GM12865 (cell line): Measurements from ENCODE around the gene VPS41.

Experiments
- DNase-seq: peaks from one replicate; pipeline ENCODE4 v3.0.0; 2010; ENCODE audit warnings: low read depth
- H3K4me3 ChIP-seq: 2 replicates; pipeline ENCODE4 v1.5.1; 2011; ENCODE audit warnings: mild to moderate bottlenecking, low read depth, low read length, control low read depth
- CTCF ChIP-seq: IDR thresholded peaks from 2 replicates; pipeline ENCODE4 v1.5.1; 2011; ENCODE audit warnings: low read length, control low read depth, low read depth, inconsistent platforms; ENCODE audit not compliant: insufficient read depth; ENCODE audit errors: missing control alignments

The VPS41 gene

DNA sequence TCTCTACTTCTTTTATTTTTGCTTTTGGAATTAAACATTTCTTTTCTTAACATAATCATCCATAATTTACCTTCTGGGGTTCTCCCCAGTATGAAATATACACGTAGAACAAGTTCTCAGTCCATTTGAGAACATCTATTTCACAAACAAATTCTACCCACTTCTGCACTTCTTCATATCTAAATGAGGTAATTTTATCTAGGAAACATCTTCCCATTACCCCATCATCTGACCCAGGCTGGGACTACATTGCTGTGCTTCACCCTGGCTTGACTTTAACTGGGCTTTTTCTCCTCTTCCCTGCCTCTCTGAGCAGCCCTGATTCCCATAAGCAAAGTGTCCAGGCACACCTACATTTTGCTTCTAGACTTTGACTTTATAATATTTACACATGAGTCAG, 234.5 kb downstream of the VPS41 start:
- DNase-seq = no peak
- no peak overlapping the region for H3K4me3 ChIP-seq

DNA sequence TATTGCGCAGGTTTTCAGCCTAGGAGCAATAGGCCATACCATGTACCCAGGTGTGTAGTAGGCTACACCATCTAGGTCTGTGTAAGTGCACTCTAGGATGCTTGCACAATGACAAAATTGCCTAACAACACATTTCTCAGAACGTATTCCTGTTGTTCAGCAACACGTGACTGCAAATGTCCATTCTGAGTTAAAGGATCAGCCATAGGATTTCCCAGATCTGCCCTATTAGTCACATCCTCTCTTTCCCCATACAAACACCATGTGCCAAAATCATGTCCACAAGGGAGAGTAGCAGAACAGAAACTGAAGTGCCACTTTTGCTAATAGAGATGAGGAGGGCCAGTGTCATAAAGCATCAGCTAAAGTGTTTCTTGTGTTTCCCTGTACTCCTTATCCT, 235.2 kb downstream of the VPS41 start:
- no peak for TF ChIP-seq CTCF
- no peak for DNase-seq
- no peak overlapping the region for H3K4me3 ChIP-seq

More for the DNA sequence above, 234.5 kb downstream of the VPS41 start:
- no peak for TF ChIP-seq CTCF
